Left ventricle myocardium inferior (tissue), 1 donor: ENCODE results near the gene ARHGEF10L. TPM values are rescaled to one million over a fixed set of nuclear protein-coding genes. Genes with fewer than 3 reads are reported as not detected.

Experiments
- DNase-seq: peaks from one replicate; pipeline ENCODE4 v3.0.0-alpha.2; 2020
- H3K27ac ChIP-seq: fragments of 200-600 bp; replicated peaks from 2 replicates; pipeline ENCODE4 v1.8.0; 2021
- H3K27me3 ChIP-seq: fragments of 200-600 bp; 2 replicates; pipeline ENCODE4 v1.8.0; 2021; ENCODE audit warnings: low read depth
- H3K36me3 ChIP-seq: fragments of 200-600 bp; 2 replicates; pipeline ENCODE4 v1.8.0; 2021
- H3K4me1 ChIP-seq: fragments of 200-600 bp; 2 replicates; pipeline ENCODE4 v1.8.0; 2021
- H3K4me3 ChIP-seq: fragments of 200-600 bp; 2 replicates; pipeline ENCODE4 v1.8.0; 2021; ENCODE audit warnings: mild to moderate bottlenecking, moderate library complexity
- H3K9me3 ChIP-seq: fragments of 200-600 bp; replicated peaks from 2 replicates; pipeline ENCODE4 v1.8.0; 2021
- intact Hi-C: fragments of 100-400 bp; cut with micrococcal nuclease; formaldehyde crosslinking; loops from one replicate; pipeline ENCODE4 v1.11.0; 2022
- total RNA-seq: library from RNA; stranded (reverse); fragmentation: NEBNext Ultra II Directional; extraction: Animal tissue kit (Norgen Biotek cat#: 25700); gene quantifications from one replicate; pipeline ENCODE4 v1.2.1, GENCODE V29; 2021
- TF ChIP-seq, protein P1 (sequence below): fragments of 200-600 bp; IDR thresholded peaks from 2 replicates; pipeline ENCODE4 v1.8.0; 2021; ENCODE audit warnings: antibody characterized with exemption, mild to moderate bottlenecking, borderline replicate concordance
- donor health status: DM: no; HTN: yes; CAD: no; lungs with severe emphysema.

ARHGEF10L gene
- total RNA-seq, 1 donor from 2014 or later, result 59.1 TPM

DNA sequence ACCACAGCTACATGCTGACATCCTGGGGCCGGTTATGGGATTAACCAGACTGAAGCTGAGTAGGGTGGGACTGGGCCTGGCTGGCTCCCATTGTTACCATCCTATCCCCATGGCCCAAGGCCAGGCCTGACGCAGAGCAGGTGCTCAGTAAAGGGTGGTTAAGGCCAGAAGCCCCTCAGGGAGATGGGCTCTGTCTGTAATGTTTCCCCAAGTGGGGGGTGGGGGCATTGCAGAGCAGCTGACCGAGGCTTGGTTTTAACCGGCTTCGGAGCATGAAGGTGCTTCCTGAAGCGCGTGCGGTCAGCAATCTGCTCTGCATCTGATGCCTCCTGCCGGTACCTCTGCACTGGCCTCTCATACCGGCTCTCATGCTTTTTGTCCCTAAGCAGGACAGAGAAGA is 132.2 kb downstream of the ARHGEF10L start:
- intact Hi-C loops, result no loop called here
- Histone ChIP-seq H3K4me1 (peaks cover 60% of the 10 kb centered on the region), H3K9me3 (no peaks in the 10 kb centered on the region), H3K27me3 (no peaks in the 10 kb centered on the region), H3K4me3 (no peak overlapping the region), H3K27ac (no peak overlapping the region), H3K36me3 (peaks cover 12% of the 10 kb centered on the region)
- TF ChIP-seq, protein P1, sequence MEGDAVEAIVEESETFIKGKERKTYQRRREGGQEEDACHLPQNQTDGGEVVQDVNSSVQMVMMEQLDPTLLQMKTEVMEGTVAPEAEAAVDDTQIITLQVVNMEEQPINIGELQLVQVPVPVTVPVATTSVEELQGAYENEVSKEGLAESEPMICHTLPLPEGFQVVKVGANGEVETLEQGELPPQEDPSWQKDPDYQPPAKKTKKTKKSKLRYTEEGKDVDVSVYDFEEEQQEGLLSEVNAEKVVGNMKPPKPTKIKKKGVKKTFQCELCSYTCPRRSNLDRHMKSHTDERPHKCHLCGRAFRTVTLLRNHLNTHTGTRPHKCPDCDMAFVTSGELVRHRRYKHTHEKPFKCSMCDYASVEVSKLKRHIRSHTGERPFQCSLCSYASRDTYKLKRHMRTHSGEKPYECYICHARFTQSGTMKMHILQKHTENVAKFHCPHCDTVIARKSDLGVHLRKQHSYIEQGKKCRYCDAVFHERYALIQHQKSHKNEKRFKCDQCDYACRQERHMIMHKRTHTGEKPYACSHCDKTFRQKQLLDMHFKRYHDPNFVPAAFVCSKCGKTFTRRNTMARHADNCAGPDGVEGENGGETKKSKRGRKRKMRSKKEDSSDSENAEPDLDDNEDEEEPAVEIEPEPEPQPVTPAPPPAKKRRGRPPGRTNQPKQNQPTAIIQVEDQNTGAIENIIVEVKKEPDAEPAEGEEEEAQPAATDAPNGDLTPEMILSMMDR, result no peak
- DNase-seq, result no peak

DNA sequence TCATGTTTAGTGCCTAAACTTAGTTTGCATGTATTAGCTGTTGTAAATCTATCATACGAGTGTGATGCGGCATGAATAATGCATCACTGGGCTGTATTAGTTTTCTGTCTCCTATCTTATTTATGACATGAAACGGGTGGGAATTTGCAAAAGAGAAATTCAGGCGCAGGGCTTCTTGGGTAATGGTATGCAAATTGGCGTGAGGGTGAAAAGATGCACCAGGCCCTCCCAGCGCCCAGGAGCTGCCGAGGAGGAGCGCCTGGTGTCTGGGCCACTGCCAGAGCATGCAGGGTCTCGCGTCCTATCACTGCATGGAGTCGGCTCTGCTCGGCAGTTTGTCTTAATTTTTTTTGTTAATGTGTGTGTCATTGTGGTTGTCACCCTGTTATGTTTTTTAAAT is 132.7 kb downstream of the ARHGEF10L start:
- intact Hi-C loops, result no loop called here
- H3K4me1 ChIP-seq, result peaks cover 60% of the 10 kb centered on the region

DNA sequence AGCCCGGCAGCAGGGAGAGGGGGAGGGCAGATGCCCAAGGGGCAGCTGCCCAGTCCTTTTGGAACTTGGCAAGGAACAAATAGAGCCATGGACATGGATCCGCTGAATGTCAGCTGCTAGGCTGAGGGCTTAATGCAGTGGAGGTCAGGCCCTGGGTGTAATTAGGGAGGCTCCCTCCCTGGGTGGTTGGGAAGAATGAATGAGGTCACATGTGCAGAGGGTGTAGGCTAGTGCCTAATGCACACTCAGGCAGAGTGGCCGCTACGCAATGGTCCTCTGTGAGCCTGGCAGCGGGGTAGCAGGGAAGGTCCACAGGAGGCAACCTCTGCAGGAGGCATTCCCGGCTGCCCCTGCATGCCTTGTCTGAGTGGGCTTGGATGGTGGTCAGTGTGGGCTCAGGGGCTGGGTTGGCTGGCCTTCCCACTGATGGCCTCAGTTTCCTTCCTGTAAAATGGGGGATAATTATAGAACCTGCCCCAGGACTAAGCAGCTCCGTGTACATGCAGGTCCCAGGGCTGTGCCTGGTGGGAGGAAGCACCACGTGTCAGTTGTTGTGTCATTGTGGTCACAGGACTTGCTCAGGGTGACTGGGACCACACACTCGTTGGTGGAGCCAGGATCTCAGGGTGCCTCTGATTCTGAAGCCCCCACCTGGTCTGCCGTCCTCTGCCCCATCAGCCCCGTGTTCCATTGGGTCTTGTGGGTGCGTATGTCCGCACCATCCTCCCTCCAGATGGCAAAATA is 134.0 kb downstream of the ARHGEF10L start:
- TF ChIP-seq, protein P1, result no peak
- Histone ChIP-seq H3K27ac (peak overlapping the region; percentile 23), H3K9me3 (no peaks in the 10 kb centered on the region), H3K4me1 (peaks cover 60% of the 10 kb centered on the region), H3K4me3 (no peak overlapping the region), H3K36me3 (peaks cover 12% of the 10 kb centered on the region), H3K27me3 (no peaks in the 10 kb centered on the region)
- DNase-seq, result no peak
- intact Hi-C loops, result no loop called here

More for the DNA sequence above, 132.7 kb downstream of the ARHGEF10L start:
- Histone ChIP-seq H3K9me3 (no peaks in the 10 kb centered on the region), H3K27me3 (no peaks in the 10 kb centered on the region), H3K27ac (no peak overlapping the region), H3K36me3 (peaks cover 12% of the 10 kb centered on the region), H3K4me3 (no peak overlapping the region)
- TF ChIP-seq, protein P1, result no peak
- no peak for DNase-seq

DNA sequence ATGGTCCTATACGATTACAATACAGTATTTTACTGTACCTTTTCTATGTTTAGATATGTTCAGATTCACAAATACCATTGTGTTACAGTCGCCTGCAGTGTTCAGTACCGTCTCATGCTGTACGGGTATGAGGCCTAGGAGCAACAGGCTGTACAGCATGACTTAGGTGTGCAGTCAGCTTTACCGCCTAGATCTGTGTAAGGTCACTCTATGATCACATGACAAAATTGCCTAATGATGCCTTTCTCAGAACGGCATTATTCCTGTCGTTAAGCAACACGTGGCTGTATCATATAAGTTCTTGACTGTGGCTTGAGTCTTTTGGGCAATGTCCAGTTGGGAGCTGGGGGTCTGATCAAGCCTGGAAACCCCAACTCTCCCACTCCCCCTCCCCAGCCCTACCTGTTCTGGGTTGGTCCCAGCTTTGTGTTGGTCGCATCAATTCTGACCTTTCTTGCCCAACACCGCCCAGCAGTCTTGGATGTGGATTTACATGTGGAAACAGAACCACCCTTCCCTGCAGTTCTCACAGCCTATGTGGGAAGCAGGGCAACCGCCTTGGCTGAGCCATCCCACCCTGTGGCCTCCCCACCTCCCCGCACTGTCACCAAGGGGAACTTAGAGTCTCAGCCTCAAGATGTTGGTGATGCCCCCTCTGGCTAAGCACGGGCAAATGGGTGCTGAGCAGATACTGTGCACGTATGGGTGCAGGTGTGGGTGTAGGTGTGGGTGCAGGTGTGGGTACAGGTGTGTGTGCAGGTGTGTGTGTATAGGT is 135.4 kb downstream of the ARHGEF10L start:
- H3K27ac ChIP-seq, result no peak overlapping the region
- H3K4me1 ChIP-seq, result peaks cover 53% of the 10 kb centered on the region
- no peaks in the 10 kb centered on the region for H3K27me3 ChIP-seq
- TF ChIP-seq, protein P1, result no peak
- intact Hi-C loops, result no loop called here
- H3K9me3 ChIP-seq, result no peaks in the 10 kb centered on the region
- H3K4me3 ChIP-seq, result no peak overlapping the region
- H3K36me3 ChIP-seq, result peaks cover 5% of the 10 kb centered on the region
- DNase-seq, result no peak

DNA sequence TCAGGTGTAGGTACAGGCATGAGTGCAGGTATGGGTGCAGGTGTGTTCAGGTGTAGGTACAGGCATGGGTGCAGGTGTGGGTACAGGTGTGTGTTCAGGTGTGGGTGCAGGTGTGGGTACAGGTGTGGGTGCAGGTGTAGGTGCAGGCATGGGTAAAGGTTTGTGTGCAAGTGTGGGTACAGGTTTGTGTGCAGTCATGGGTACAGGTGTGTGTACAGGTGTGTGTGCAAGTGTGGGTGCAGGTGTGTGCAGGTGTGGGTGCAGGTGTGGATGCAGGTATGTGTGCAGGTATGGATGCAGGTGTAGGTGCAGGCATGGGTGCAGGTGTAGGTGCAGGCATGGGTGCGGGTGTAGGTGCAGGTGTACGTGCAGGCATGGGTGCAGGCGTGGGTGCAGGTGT is 136.2 kb downstream of the ARHGEF10L start:
- intact Hi-C loops, result no loop called here
- Histone ChIP-seq H3K4me1 (peaks cover 47% of the 10 kb centered on the region), H3K4me3 (no peak overlapping the region), H3K9me3 (no peaks in the 10 kb centered on the region), H3K27me3 (no peaks in the 10 kb centered on the region), H3K36me3 (no peaks in the 10 kb centered on the region), H3K27ac (no peak overlapping the region)
- TF ChIP-seq, protein P1, result no peak
- no peak for DNase-seq
